HFF-Myc (cell line): ENCODE measurements around the gene UBE2O.

Experiments used
- DNase-seq: peaks from one replicate; pipeline ENCODE4 v3.0.0-alpha.2; 2011; ENCODE audit warnings: low read depth; ENCODE audit errors: extremely low read depth
- H3K4me3 ChIP-seq: replicated peaks from 2 replicates; pipeline ENCODE4 v1.5.1; 2011; ENCODE audit warnings: low read depth, mild to moderate bottlenecking, control low read depth, low read length
- CTCF ChIP-seq: IDR thresholded peaks from 2 replicates; pipeline ENCODE4 v1.5.1; 2012; ENCODE audit warnings: mild to moderate bottlenecking, low read depth, low read length, control low read depth; ENCODE audit errors: missing control alignments

The UBE2O gene

GRCh38 chr17:76467366-76467765, 14.4 kb upstream of the UBE2O start, which contains the start of gene AANAT:
AANAT (plus strand) TSS chr17:76467603; CDS start chr17:76468747, 1,144 bp downstream.
- no peak for DNase-seq

GRCh38 chr17:76466775-76467130, 13.8 kb upstream of the UBE2O start:
- DNase-seq: no peak
- no peak for TF ChIP-seq CTCF
- H3K4me3 ChIP-seq: no peak overlapping the region

More at GRCh38 chr17:76467366-76467765, 14.4 kb upstream of the UBE2O start, which contains the start of gene AANAT:
- no peak within 1 kb of the TSS for H3K4me3 ChIP-seq
- TF ChIP-seq CTCF: no peak

- no peak overlapping the region for H3K4me3 ChIP-seq
- no peak for DNase-seq
- TF ChIP-seq CTCF: no peak
Observed at GRCh38 chr17:76462556-76463290, 9.8 kb upstream of the UBE2O start.

GRCh38 chr17:76461765-76462555, 9.0 kb upstream of the UBE2O start:
- no peak overlapping the region for H3K4me3 ChIP-seq
- no peak for DNase-seq
- no peak for TF ChIP-seq CTCF

GRCh38 chr17:76459674-76460073, 6.7 kb upstream of the UBE2O start:
- H3K4me3 ChIP-seq: no peak overlapping the region
- DNase-seq: no peak
- TF ChIP-seq CTCF: no peak

- TF ChIP-seq CTCF: peak; percentile 74
- H3K4me3 ChIP-seq: no peak overlapping the region
- no peak for DNase-seq
Observed at GRCh38 chr17:76458580-76459490, 5.9 kb upstream of the UBE2O start.
